Osteoblast (primary cell): Measurements from ENCODE around the gene PTPRE. TPM values are rescaled to one million over a fixed set of nuclear protein-coding genes. Genes with fewer than 3 reads are reported as not detected.

ENCODE experiments used
- DNase-seq: peaks from one replicate; pipeline ENCODE4 v3.0.0; 2011; ENCODE audit warnings: low spot score, mixed read lengths; ENCODE audit not compliant: insufficient read length; ENCODE audit errors: missing footprints
- H2AFZ ChIP-seq: 2 replicates; pipeline ENCODE4 v1.6.0; 2011; ENCODE audit warnings: mild to moderate bottlenecking, low read length
- H3K27ac ChIP-seq: 2 replicates; pipeline ENCODE4 v1.5.1; 2011; ENCODE audit warnings: mild to moderate bottlenecking, low read depth, low read length, moderate library complexity
- H3K27me3 ChIP-seq: 2 replicates; pipeline ENCODE4 v1.6.0; 2012; ENCODE audit warnings: mild to moderate bottlenecking, control low read depth, inconsistent platforms, low read length, moderate library complexity; ENCODE audit not compliant: insufficient read depth
- H3K36me3 ChIP-seq: 2 replicates; pipeline ENCODE4 v1.5.1; 2011; ENCODE audit warnings: mild to moderate bottlenecking, low read length, control low read depth, moderate library complexity; ENCODE audit not compliant: insufficient read depth
- H3K4me1 ChIP-seq: 2 replicates; pipeline ENCODE4 v1.5.1; 2011; ENCODE audit warnings: mild to moderate bottlenecking, low read length, control low read depth, moderate library complexity; ENCODE audit not compliant: insufficient read depth
- H3K4me2 ChIP-seq: 2 replicates; pipeline ENCODE4 v1.6.0; 2011; ENCODE audit warnings: mild to moderate bottlenecking, low read length; ENCODE audit not compliant: insufficient read depth
- H3K4me3 ChIP-seq: fragments of 200-600 bp; sonication (generic); 3 replicates; pipeline ENCODE4 v1.5.1; 2012; ENCODE audit warnings: mild to moderate bottlenecking, low read length, inconsistent platforms; ENCODE audit not compliant: insufficient read depth
- H3K79me2 ChIP-seq: 2 replicates; pipeline ENCODE4 v1.6.0; 2012; ENCODE audit warnings: mild to moderate bottlenecking, low read length, control low read depth, inconsistent platforms; ENCODE audit not compliant: insufficient read depth
- H3K9me3 ChIP-seq: 2 replicates; pipeline ENCODE4 v1.5.1; 2011; ENCODE audit warnings: low read depth, low read length, control low read depth
- H4K20me1 ChIP-seq: 2 replicates; pipeline ENCODE4 v1.6.0; 2012; ENCODE audit warnings: mild to moderate bottlenecking, low read length, control low read depth; ENCODE audit not compliant: insufficient read depth
- total RNA-seq: library from RNA; depleted of rRNA; stranded (reverse); fragments of >200 nt; gene quantifications from 2 replicates; pipeline ENCODE4 v1.2.3, GENCODE V29; 2012
- TF ChIP-seq, protein P1 (sequence below): IDR thresholded peaks from 2 replicates; pipeline ENCODE4 v1.5.1; 2011; ENCODE audit warnings: mild to moderate bottlenecking, low read depth, low read length, moderate library complexity; ENCODE audit errors: extremely low read depth

Gene PTPRE
- total RNA-seq, 1 donor: 9.0 TPM

DNA sequence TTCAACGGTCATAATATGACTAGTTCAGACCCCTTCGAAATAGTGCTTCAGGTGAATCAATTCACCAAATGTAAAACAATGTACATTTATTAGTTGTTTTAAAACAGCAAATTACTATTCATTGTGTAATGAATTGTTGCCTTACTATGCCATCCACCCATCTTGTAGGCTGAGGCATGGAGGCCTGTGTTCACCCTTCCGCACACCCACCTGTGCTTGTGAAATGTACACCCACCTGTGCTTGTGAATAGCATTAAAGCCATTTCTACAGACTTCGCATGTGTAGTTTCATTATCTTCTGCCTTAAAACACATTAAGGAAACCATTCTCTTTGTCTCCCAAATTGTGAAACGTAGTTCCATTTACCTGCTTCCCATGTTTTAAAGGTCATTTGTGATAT lies 31.0 kb upstream of the PTPRE start:
- H3K4me2 ChIP-seq: no peak overlapping the region
- H4K20me1 ChIP-seq: no peaks in the 10 kb centered on the region
- no peak for DNase-seq
- H3K36me3 ChIP-seq: no peaks in the 10 kb centered on the region
- no peak overlapping the region for H3K27ac ChIP-seq
- H2AFZ ChIP-seq: no peak overlapping the region
- TF ChIP-seq, protein P1, sequence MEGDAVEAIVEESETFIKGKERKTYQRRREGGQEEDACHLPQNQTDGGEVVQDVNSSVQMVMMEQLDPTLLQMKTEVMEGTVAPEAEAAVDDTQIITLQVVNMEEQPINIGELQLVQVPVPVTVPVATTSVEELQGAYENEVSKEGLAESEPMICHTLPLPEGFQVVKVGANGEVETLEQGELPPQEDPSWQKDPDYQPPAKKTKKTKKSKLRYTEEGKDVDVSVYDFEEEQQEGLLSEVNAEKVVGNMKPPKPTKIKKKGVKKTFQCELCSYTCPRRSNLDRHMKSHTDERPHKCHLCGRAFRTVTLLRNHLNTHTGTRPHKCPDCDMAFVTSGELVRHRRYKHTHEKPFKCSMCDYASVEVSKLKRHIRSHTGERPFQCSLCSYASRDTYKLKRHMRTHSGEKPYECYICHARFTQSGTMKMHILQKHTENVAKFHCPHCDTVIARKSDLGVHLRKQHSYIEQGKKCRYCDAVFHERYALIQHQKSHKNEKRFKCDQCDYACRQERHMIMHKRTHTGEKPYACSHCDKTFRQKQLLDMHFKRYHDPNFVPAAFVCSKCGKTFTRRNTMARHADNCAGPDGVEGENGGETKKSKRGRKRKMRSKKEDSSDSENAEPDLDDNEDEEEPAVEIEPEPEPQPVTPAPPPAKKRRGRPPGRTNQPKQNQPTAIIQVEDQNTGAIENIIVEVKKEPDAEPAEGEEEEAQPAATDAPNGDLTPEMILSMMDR: no peak
- no peaks in the 10 kb centered on the region for H3K9me3 ChIP-seq
- no peaks in the 10 kb centered on the region for H3K27me3 ChIP-seq
- no peaks in the 10 kb centered on the region for H3K79me2 ChIP-seq
- H3K4me3 ChIP-seq: no peak overlapping the region
- H3K4me1 ChIP-seq: no peaks in the 10 kb centered on the region

DNA sequence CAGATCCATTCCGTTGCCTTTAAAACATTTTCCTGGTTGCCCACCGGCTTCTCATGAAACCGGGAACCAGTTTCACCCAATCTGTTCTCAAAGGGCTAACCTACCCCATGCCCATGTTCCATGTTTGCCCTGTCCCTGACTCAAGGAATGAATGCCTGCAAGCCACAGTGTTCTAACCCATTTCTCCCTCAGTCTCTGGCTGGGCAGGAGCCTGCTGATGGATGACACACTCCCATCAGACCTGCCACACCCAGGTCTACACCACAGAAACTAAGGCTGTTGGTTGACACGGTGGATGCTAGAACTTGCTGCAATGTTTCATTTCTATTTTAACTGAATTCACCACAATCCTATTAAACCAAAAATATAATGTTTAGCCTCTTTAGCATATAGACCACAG lies 29.8 kb upstream of the PTPRE start:
- Histone ChIP-seq H3K4me2 (no peak overlapping the region), H3K27ac (no peak overlapping the region), H3K4me1 (no peaks in the 10 kb centered on the region), H3K9me3 (no peaks in the 10 kb centered on the region), H2AFZ (no peak overlapping the region), H4K20me1 (no peaks in the 10 kb centered on the region), H3K4me3 (no peak overlapping the region), H3K27me3 (no peaks in the 10 kb centered on the region), H3K36me3 (no peaks in the 10 kb centered on the region), H3K79me2 (no peaks in the 10 kb centered on the region)
- TF ChIP-seq, protein P1: no peak
- no peak for DNase-seq

DNA sequence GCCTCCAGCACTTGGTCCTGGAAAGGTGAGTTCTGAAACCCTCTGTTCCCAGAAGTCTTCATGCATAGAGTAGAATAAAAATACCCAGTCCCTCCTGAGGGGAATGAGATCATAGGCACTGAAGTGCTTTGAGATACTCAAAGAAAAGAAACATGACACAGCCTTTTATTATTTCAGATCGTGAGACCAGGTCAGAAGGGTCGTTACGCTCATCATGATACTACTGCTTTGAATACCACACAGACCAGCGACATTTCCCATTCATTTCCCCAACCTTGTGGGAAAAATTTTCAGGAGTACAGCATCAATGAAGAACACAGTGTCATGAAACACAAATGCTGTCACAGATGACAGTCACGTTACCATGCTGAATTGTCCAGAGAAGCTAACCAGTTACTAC lies 29.2 kb upstream of the PTPRE start:
- H2AFZ ChIP-seq: no peak overlapping the region
- TF ChIP-seq, protein P1: no peak
- no peaks in the 10 kb centered on the region for H3K36me3 ChIP-seq

DNA sequence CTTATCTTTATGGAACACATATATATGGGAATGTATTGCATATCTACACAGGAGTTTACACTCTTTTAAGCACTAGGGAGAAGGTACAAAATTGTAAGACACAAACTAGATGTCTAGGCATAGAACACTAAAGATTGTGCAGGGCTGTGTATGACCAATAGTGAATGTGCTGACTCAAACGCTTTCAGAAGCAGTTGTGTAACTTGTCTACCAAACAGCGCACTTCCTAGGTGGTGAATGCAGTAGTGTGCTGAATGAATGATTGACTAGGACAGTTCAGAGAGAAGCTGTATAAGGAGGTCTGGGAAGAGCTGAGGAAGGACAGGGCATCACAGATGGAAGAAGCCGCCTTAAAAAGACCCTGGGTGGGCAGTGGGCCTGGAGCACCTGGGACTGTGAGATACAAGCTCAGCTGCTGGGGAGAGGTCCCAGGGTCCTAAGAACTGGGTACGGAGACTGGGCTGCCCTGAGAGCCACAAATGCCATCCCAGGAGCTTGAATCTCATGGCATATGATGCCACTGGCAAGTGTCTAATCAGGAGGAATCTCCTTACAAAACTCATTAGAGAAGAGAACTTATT lies 28.3 kb upstream of the PTPRE start:
- no peaks in the 10 kb centered on the region for H3K79me2 ChIP-seq
- TF ChIP-seq, protein P1: no peak
- no peak for DNase-seq

More for the DNA sequence above, 29.2 kb upstream of the PTPRE start:
- Histone ChIP-seq H3K27ac (no peak overlapping the region), H3K4me3 (no peak overlapping the region), H3K4me2 (no peak overlapping the region), H3K9me3 (no peaks in the 10 kb centered on the region), H3K79me2 (no peaks in the 10 kb centered on the region), H3K4me1 (no peaks in the 10 kb centered on the region), H3K27me3 (no peaks in the 10 kb centered on the region), H4K20me1 (no peaks in the 10 kb centered on the region)
- DNase-seq: no peak

More for the DNA sequence above, 28.3 kb upstream of the PTPRE start:
- Histone ChIP-seq H3K27me3 (no peaks in the 10 kb centered on the region), H4K20me1 (no peaks in the 10 kb centered on the region), H3K36me3 (no peaks in the 10 kb centered on the region), H2AFZ (no peak overlapping the region), H3K27ac (no peak overlapping the region), H3K4me2 (no peak overlapping the region), H3K4me1 (no peaks in the 10 kb centered on the region), H3K4me3 (no peak overlapping the region), H3K9me3 (no peaks in the 10 kb centered on the region)
